HG02885 (cell line): ENCODE measurements around the gene GINS3.
"Not testable (repeated sequence)": the region's sequence is repeated elsewhere in the genome, so short reads cannot be mapped to it uniquely, and the experiment has no call there.

Experiments used
- ATAC-seq: cut with Tn5 transposase; IDR thresholded peaks from one replicate; pipeline ENCODE4 v1.9.1; 2021; ENCODE audit warnings: mild to moderate bottlenecking; ENCODE audit not compliant: unreplicated experiment, poor library complexity

The GINS3 gene

GRCh38 chr16:58385218-58385773 lies 7.0 kb upstream of the GINS3 start:
- no peak for ATAC-seq

GRCh38 chr16:58389724-58390123 lies 2.5 kb upstream of the GINS3 start:
- no peak for ATAC-seq

- peak; percentile 32 for ATAC-seq
These were observed 850 bp downstream of the GINS3 start for GRCh38 chr16:58393138-58393504.

- ATAC-seq, result not testable (repeated sequence)
These were observed 4.6 kb downstream of the GINS3 start for GRCh38 chr16:58396897-58397296.

- no peak for ATAC-seq
These were observed 7.7 kb downstream of the GINS3 start for GRCh38 chr16:58399718-58400633.

GRCh38 chr16:58401305-58401704 lies 9.0 kb downstream of the GINS3 start:
- ATAC-seq, result not testable (repeated sequence)

- ATAC-seq, result no peak
These were observed 10.5 kb downstream of the GINS3 start for GRCh38 chr16:58402796-58403195.

- ATAC-seq, result no peak
These were observed 17.2 kb downstream of the GINS3 start for GRCh38 chr16:58409316-58409973.

- no peak for ATAC-seq
These were observed 19.1 kb downstream of the GINS3 start for GRCh38 chr16:58411336-58411735.

- ATAC-seq, result no peak
These were observed 19.7 kb downstream of the GINS3 start for GRCh38 chr16:58411736-58412614.

- not testable (repeated sequence) for ATAC-seq
These were observed 20.3 kb downstream of the GINS3 start for GRCh38 chr16:58412615-58412970.

- no peak for ATAC-seq
These were observed 21.1 kb downstream of the GINS3 start for GRCh38 chr16:58413359-58413758.

GRCh38 chr16:58415003-58415402 lies 22.7 kb downstream of the GINS3 start:
- ATAC-seq, result no peak

- ATAC-seq, result not testable (repeated sequence)
These were observed 23.7 kb downstream of the GINS3 start for GRCh38 chr16:58415961-58416360.

GRCh38 chr16:58417035-58417434 lies 24.8 kb downstream of the GINS3 start:
- no peak for ATAC-seq

GRCh38 chr16:58417600-58417999 lies 25.3 kb downstream of the GINS3 start:
- peak; percentile 29 for ATAC-seq

- no peak for ATAC-seq
These were observed 25.8 kb downstream of the GINS3 start for GRCh38 chr16:58418026-58418425.

GRCh38 chr16:58418601-58419000 lies 26.3 kb downstream of the GINS3 start:
- peak; percentile 41 for ATAC-seq

- no peak for ATAC-seq
These were observed 27.1 kb downstream of the GINS3 start for GRCh38 chr16:58419241-58419990.

GRCh38 chr16:58421059-58421458 lies 28.8 kb downstream of the GINS3 start:
- no peak for ATAC-seq
